Natural killer cell treated with Interleukin-12 subunit alpha and Interleukin-12 subunit beta and Interleukin-15 and Interleukin-18, amount 100 ng/mL, for 72 hours (primary cell): ENCODE results near the gene TCTN1. TPM values are rescaled to one million over a fixed set of nuclear protein-coding genes. Genes with fewer than 3 reads are reported as not detected.

Experiments used
- ATAC-seq, 2 donors: fragments of 150-1000 bp; cut with Tn5 transposase in 1 of 2; sonication (Bioruptor Pico), chemical (Tn5 transposase) in 1 of 2; 2 replicates each; pipeline ENCODE4 v1.10.0; 2021
- DNase-seq: peaks from one replicate; pipeline ENCODE4 v3.0.0; 2022; ENCODE audit warnings: low spot score
- H3K27ac Mint-ChIP-seq, 2 donors: 1 replicate in 1 of 2; 2 replicates in 1 of 2; pipeline ENCODE4 v1.8.0; 2022; ENCODE audit warnings: mixed read lengths in 2 of 2, mild to moderate bottlenecking in 1 of 2, moderate library complexity in 1 of 2
- H3K27me3 Mint-ChIP-seq, 2 donors: 1 replicate in 1 of 2; 2 replicates in 1 of 2; pipeline ENCODE4 v1.8.0; 2022; ENCODE audit warnings: mixed read lengths in 2 of 2
- H3K36me3 Mint-ChIP-seq: one replicate; pipeline ENCODE4 v1.8.0; 2022; ENCODE audit warnings: mixed read lengths
- H3K4me1 Mint-ChIP-seq, 2 donors: 1 replicate in 1 of 2; 2 replicates in 1 of 2; pipeline ENCODE4 v1.8.0; 2022; ENCODE audit warnings: low read depth in 2 of 2, mixed read lengths in 2 of 2, mild to moderate bottlenecking in 1 of 2
- H3K4me3 Mint-ChIP-seq: one replicate; pipeline ENCODE4 v1.8.0; 2022; ENCODE audit warnings: mixed read lengths
- H3K9me3 Mint-ChIP-seq: 2 replicates; pipeline ENCODE4 v1.8.0; 2022; ENCODE audit warnings: mixed read lengths
- total RNA-seq, 2 donors: library from RNA; stranded (reverse); gene quantifications; one replicate each; pipeline ENCODE4 v1.2.3, GENCODE V29; 2022

TCTN1 gene
- total RNA-seq, 2 donors from 2014 or later = 5.0 to 8.9 TPM

- no peaks in the 10 kb centered on the region for H3K27me3 Mint-ChIP-seq
- H3K4me1 Mint-ChIP-seq = peaks cover 32 to 34% of the 10 kb centered on the region in 2 donors
- no peak for DNase-seq
- no peak overlapping the region for H3K4me3 Mint-ChIP-seq
- H3K36me3 Mint-ChIP-seq = peaks cover 22% of the 10 kb centered on the region
- H3K27ac Mint-ChIP-seq = no peak overlapping the region
- H3K9me3 Mint-ChIP-seq = no peaks in the 10 kb centered on the region
- ATAC-seq = no peak
These were observed 53.0 kb downstream of the TCTN1 start for GRCh38 chr12:110666892-110667291.

DNA sequence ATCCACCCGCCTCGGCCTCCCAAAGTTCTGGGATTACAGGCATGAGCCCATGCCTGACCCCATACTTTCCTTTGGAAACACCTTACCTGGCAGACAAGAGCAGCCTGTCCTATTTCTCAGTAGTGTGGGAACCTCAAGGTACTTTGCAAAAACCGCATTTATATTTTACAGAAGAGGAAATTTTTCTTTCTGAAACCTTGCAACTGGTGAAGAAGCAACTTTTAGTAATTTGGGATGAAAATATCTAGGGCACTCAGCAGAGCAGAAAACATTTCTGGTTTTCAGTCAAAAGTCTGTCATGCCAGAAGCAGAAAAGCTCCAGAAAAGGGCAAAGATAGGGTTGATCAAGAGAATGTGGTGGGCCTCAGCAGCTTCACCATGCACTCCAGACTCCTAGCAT, 53.7 kb downstream of the TCTN1 start:
- Mint-ChIP-seq H3K36me3 (peaks cover 22% of the 10 kb centered on the region), H3K27me3 (no peaks in the 10 kb centered on the region), H3K4me1 (peaks cover 26 to 27% of the 10 kb centered on the region in 2 donors), H3K9me3 (no peaks in the 10 kb centered on the region), H3K27ac (peak overlapping the region in 1 of 2 donors; percentile 16), H3K4me3 (no peak overlapping the region)
- ATAC-seq (no peak), DNase-seq (no peak)

GRCh38 chr12:110668480-110669192, 54.7 kb downstream of the TCTN1 start:
- Mint-ChIP-seq H3K27me3 (no peaks in the 10 kb centered on the region), H3K4me3 (peak overlapping the region; percentile 51), H3K4me1 (peaks cover 23 to 26% of the 10 kb centered on the region in 2 donors), H3K27ac (peak overlapping the region; percentile 27 to 81), H3K9me3 (no peaks in the 10 kb centered on the region), H3K36me3 (peaks cover 22% of the 10 kb centered on the region)
- ATAC-seq = peak in 1 of 2 donors; percentile 49
- no peak for DNase-seq

- DNase-seq (no peak), ATAC-seq (peak in 1 of 2 donors; percentile 5)
- Mint-ChIP-seq H3K4me1 (peaks cover 25 to 31% of the 10 kb centered on the region in 2 donors), H3K4me3 (peak overlapping the region; percentile 51), H3K36me3 (peaks cover 18% of the 10 kb centered on the region), H3K27ac (peak overlapping the region; percentile 27 to 81), H3K27me3 (no peaks in the 10 kb centered on the region), H3K9me3 (no peaks in the 10 kb centered on the region)
These were observed 55.2 kb downstream of the TCTN1 start for GRCh38 chr12:110669193-110669502.

- peak overlapping the region in 1 of 2 donors; percentile 81 for H3K27ac Mint-ChIP-seq
- peak overlapping the region; percentile 51 for H3K4me3 Mint-ChIP-seq
- peaks cover 3% of the 10 kb centered on the region for H3K9me3 Mint-ChIP-seq
- DNase-seq (peak; percentile 67), ATAC-seq (peak in 1 of 2 donors; percentile 60)
- no peaks in the 10 kb centered on the region for H3K27me3 Mint-ChIP-seq
- H3K36me3 Mint-ChIP-seq = peaks cover 13% of the 10 kb centered on the region
- H3K4me1 Mint-ChIP-seq = peaks cover 32 to 37% of the 10 kb centered on the region in 2 donors
These were observed 56.3 kb downstream of the TCTN1 start for GRCh38 chr12:110670161-110670701.

DNA sequence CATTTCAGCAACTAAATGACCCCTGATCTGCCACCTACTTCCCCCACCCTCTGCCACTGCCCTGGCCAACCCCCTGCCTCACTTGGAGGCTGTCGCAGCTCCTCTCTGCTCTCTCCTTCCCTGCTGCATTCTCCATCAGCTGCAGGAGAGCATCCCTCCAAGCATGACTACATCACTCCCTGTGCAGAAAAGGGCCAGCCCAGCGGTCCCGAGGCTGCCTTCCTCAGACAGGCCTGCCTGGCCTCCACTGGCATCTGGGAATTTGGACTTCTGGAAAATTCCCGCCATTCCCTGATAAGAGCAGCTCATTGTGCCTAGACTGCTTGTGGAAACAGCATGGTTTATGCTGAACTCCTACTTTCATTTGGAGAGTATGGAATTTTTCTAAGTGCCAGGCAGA, 62.2 kb downstream of the TCTN1 start:
- peaks cover 31% of the 10 kb centered on the region in 2 donors for H3K4me1 Mint-ChIP-seq

GRCh38 chr12:110677206-110677911, 63.4 kb downstream of the TCTN1 start:
- Mint-ChIP-seq H3K36me3 (peaks cover 5% of the 10 kb centered on the region), H3K4me3 (peak overlapping the region; percentile 58), H3K4me1 (peaks cover 31 to 36% of the 10 kb centered on the region in 2 donors), H3K27me3 (no peaks in the 10 kb centered on the region), H3K9me3 (peaks cover 3% of the 10 kb centered on the region), H3K27ac (peak overlapping the region; percentile 52 to 58)
- DNase-seq = no peak
- peak; percentile 62 to 76 for ATAC-seq

More for the DNA sequence above, 62.2 kb downstream of the TCTN1 start:
- Mint-ChIP-seq H3K9me3 (peaks cover 3% of the 10 kb centered on the region), H3K27ac (no peak overlapping the region), H3K36me3 (peaks cover 5% of the 10 kb centered on the region), H3K27me3 (no peaks in the 10 kb centered on the region), H3K4me3 (no peak overlapping the region)
- DNase-seq (no peak), ATAC-seq (no peak)

- H3K27me3 Mint-ChIP-seq = no peaks in the 10 kb centered on the region
- peak overlapping the region; percentile 58 for H3K4me3 Mint-ChIP-seq
- peaks cover 3% of the 10 kb centered on the region for H3K9me3 Mint-ChIP-seq
- H3K27ac Mint-ChIP-seq = peak overlapping the region; percentile 52 to 58
- peaks cover 5% of the 10 kb centered on the region for H3K36me3 Mint-ChIP-seq
- H3K4me1 Mint-ChIP-seq = peaks cover 31 to 36% of the 10 kb centered on the region in 2 donors
- ATAC-seq = peak in 1 of 2 donors; percentile 25
- DNase-seq = no peak
These were observed 64.1 kb downstream of the TCTN1 start for GRCh38 chr12:110677982-110678381.

DNA sequence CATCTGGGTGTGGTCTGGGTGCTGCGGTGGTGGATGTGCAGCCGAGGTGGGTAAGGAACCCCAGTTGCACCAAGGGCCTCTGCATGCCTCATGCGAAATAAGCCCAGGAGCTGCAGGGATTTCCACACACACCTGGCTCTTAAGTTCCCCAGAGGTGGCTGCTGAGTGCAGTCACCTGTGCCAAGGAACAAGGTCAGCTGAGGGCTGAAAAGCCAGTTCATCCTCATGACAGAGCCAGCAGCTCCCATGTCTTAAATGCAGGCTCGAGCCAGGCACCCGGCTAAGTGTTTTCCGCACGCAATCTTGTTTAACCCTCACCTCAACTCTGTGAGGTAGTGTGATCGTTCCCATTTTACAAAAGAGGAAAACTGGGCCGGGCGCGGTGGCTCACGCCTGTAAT, 65.3 kb downstream of the TCTN1 start:
- Mint-ChIP-seq H3K4me1 (peaks cover 24 to 35% of the 10 kb centered on the region in 2 donors), H3K36me3 (peaks cover 5% of the 10 kb centered on the region), H3K27me3 (no peaks in the 10 kb centered on the region), H3K27ac (no peak overlapping the region), H3K9me3 (peaks cover 3% of the 10 kb centered on the region), H3K4me3 (no peak overlapping the region)
- ATAC-seq (no peak), DNase-seq (no peak)

DNA sequence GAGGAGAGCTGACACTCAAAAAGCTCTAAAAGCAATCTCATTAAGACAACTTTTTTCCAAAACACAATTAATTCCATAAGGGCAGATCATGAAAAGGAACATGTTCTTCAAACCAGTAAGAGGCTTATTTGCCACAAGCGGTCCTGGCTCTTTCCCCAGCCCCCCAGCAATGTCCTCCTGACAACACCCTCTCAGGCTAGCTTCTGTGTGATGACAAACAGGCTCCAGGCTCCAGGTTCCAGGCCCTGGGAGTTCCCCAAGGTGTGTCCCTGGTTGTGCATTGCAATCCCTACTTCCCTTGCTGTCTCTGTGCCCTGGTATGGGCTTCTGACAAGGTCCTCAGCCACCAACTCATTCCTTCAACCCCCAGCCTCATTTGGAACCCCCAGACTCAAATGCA, 66.1 kb downstream of the TCTN1 start:
- Mint-ChIP-seq H3K4me1 (peaks cover 20 to 37% of the 10 kb centered on the region in 2 donors), H3K27ac (no peak overlapping the region), H3K27me3 (no peaks in the 10 kb centered on the region), H3K4me3 (no peak overlapping the region), H3K9me3 (no peaks in the 10 kb centered on the region), H3K36me3 (no peaks in the 10 kb centered on the region)
- no peak for ATAC-seq
- no peak for DNase-seq

GRCh38 chr12:110683888-110684287, 70.0 kb downstream of the TCTN1 start:
- H3K36me3 Mint-ChIP-seq = no peaks in the 10 kb centered on the region
- peaks cover 19 to 39% of the 10 kb centered on the region in 2 donors for H3K4me1 Mint-ChIP-seq
- no peak for ATAC-seq
- no peak for DNase-seq
- H3K9me3 Mint-ChIP-seq = no peaks in the 10 kb centered on the region
- peaks cover 0 to 3% of the 10 kb centered on the region in 2 donors for H3K27me3 Mint-ChIP-seq
- H3K4me3 Mint-ChIP-seq = no peak overlapping the region
- no peak overlapping the region for H3K27ac Mint-ChIP-seq

DNA sequence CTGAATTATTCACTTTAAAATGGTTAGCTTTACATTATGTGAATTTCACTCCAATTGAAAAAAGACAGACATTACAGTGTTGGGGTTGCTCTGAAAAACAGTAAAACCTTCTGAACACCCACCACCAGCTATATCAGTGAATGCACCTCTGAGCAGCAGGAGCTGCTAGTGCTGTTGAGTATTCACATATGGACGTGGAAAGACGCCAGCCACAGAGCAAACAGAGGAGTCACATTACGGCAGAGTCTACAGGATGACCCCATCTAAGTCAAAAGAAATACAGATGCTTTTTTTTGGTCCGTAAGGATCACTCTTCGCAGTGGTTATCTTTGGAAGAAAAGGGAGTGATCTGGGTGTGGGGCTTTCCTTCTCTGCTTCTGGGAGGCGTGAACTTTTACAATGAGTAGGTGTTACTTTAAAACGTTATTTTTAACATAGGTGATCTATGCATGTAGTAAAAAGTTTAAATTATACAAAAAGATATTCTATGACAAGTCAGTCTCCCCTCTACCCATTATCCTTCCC, 70.4 kb downstream of the TCTN1 start:
- DNase-seq = no peak
- H3K27me3 Mint-ChIP-seq = peaks cover 0 to 3% of the 10 kb centered on the region in 2 donors
- H3K9me3 Mint-ChIP-seq = no peaks in the 10 kb centered on the region
- H3K27ac Mint-ChIP-seq = no peak overlapping the region
- H3K36me3 Mint-ChIP-seq = no peaks in the 10 kb centered on the region
- no peak overlapping the region for H3K4me3 Mint-ChIP-seq
- peaks cover 20 to 40% of the 10 kb centered on the region in 2 donors for H3K4me1 Mint-ChIP-seq
- no peak for ATAC-seq

DNA sequence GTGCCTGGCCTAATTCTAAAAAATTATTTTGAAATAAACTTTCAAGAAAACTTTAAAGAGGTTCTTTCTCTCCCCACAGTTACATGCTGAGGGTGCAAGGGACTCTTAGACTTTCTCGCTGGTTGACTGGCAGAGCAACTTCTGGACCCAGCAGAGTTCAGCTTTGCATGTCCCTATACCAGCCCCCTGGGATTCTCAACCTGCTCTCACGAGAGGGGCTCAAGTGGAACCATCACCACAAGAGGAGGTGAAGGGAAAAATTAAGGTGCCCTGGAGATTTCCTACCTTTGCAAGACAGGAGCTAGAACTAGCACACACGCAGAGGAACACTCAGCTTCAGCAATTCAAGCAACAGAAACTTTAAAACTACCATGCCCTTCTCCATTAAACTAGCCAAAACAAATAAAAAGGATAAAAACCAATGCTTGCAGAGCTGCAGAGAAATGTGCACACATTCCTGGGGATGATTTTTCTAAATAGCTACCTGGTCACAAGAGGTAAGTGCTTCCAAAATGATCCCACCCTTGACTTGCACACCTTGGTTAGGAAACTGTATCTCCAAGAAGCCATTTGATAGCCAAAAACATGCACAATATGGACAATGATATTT, 72.5 kb downstream of the TCTN1 start:
- ATAC-seq (no peak), DNase-seq (no peak)
- peaks cover 29 to 51% of the 10 kb centered on the region in 2 donors for H3K4me1 Mint-ChIP-seq
- H3K4me3 Mint-ChIP-seq = peak overlapping the region; percentile 73
- H3K9me3 Mint-ChIP-seq = no peaks in the 10 kb centered on the region
- peaks cover 0 to 3% of the 10 kb centered on the region in 2 donors for H3K27me3 Mint-ChIP-seq
- H3K36me3 Mint-ChIP-seq = no peaks in the 10 kb centered on the region
- H3K27ac Mint-ChIP-seq = peak overlapping the region in 1 of 2 donors; percentile 27
